ENCODE measurements around the gene RSPH1. TPM values are rescaled to one million over a fixed set of nuclear protein-coding genes. Genes with fewer than 3 reads are reported as not detected.

Gene RSPH1
- total RNA-seq, 4 donors from 2014 or later: 0.80 to 10.0 (median 8.0) TPM

- intact Hi-C loops (cut with DNase I; ENCODE audit: low total_unique reads) (no loop called here), in situ Hi-C loops (cut with MboI; ENCODE audit: low pct_ligation_motif_present in 1 of 4, low pct_unique_long_range_greater_than_20kb in 1 of 4, low sequenced_read_pairs in 3 of 4) (no loop called here)
- Histone ChIP-seq H3K36me3 (peaks cover 0 to 7% (median 3%) of the 10 kb centered on the region in 4 donors), H3K9me3 (no peaks in the 10 kb centered on the region), H3K27me3 (no peaks in the 10 kb centered on the region), H3K27ac (peak overlapping the region; percentile 81 to 86 (median 84)), H3K4me3 (peak overlapping the region in 1 of 4 donors; percentile 28), H3K4me1 (peaks cover 42 to 56% (median 55%) of the 10 kb centered on the region in 4 donors)
- DNase-seq: no peak
- 56 to 64% methylated on average over 6 to 9 of the region's 9 CpGs for WGBS, 2 donors (ENCODE audit: low coverage in 1 of 2)
- TF ChIP-seq CTCF (IDR thresholded peaks at IDR 0.05): no peak
- TF ChIP-seq POLR2A (IDR thresholded peaks at IDR 0.05): no peak
- TF ChIP-seq POLR2AphosphoS5 (IDR thresholded peaks at IDR 0.05): no peak
- no peak for TF ChIP-seq EP300 (IDR thresholded peaks at IDR 0.05; ENCODE audit: low read depth)
Observed at GRCh38 chr21:42523941-42524340, 27.9 kb upstream of the RSPH1 start.

GRCh38 chr21:42523211-42523610 lies 27.2 kb upstream of the RSPH1 start:
- no peak for DNase-seq

GRCh38 chr21:42522771-42523170 lies 26.7 kb upstream of the RSPH1 start:
- H3K27ac ChIP-seq: peak overlapping the region in 3 of 4 donors; percentile 84 to 86 (median 85)
- in situ Hi-C loops (cut with MboI; ENCODE audit: low pct_ligation_motif_present in 1 of 4, low pct_unique_long_range_greater_than_20kb in 1 of 4, low sequenced_read_pairs in 3 of 4): no loop called here
- 100% methylated on average over 1 of the region's 8 CpGs; no CpG with 5 or more reads in 1 of the 2 donors for WGBS, 2 donors (ENCODE audit: low coverage in 1 of 2)

More at GRCh38 chr21:42523211-42523610, 27.2 kb upstream of the RSPH1 start:
- TF ChIP-seq POLR2AphosphoS5 (IDR thresholded peaks at IDR 0.05) (no peak), EP300 (IDR thresholded peaks at IDR 0.05; ENCODE audit: low read depth) (no peak), POLR2A (IDR thresholded peaks at IDR 0.05) (no peak), CTCF (IDR thresholded peaks at IDR 0.05) (no peak)
- H3K4me1 ChIP-seq: peaks cover 41 to 53% (median 51%) of the 10 kb centered on the region in 4 donors
- intact Hi-C loops (cut with DNase I; ENCODE audit: low total_unique reads) (no loop called here), in situ Hi-C loops (cut with MboI; ENCODE audit: low pct_ligation_motif_present in 1 of 4, low pct_unique_long_range_greater_than_20kb in 1 of 4, low sequenced_read_pairs in 3 of 4) (no loop called here)
- 92% methylated on average over 7 of the region's 7 CpGs; no CpG with 5 or more reads in 1 of the 2 donors for WGBS, 2 donors (ENCODE audit: low coverage in 1 of 2)
- no peak overlapping the region for H3K4me3 ChIP-seq
- peaks cover 0 to 7% (median 3%) of the 10 kb centered on the region in 4 donors for H3K36me3 ChIP-seq
- H3K27ac ChIP-seq: peak overlapping the region; percentile 81 to 86 (median 84)
- no peaks in the 10 kb centered on the region for H3K27me3 ChIP-seq
- no peaks in the 10 kb centered on the region for H3K9me3 ChIP-seq

GRCh38 chr21:42522271-42522670 lies 26.2 kb upstream of the RSPH1 start:
- no peak for TF ChIP-seq POLR2AphosphoS5 (IDR thresholded peaks at IDR 0.05)
- TF ChIP-seq POLR2A (IDR thresholded peaks at IDR 0.05): no peak
- no peak for TF ChIP-seq CTCF (IDR thresholded peaks at IDR 0.05)
- Histone ChIP-seq H3K27me3 (no peaks in the 10 kb centered on the region), H3K9me3 (no peaks in the 10 kb centered on the region), H3K36me3 (peaks cover 0 to 7% (median 3%) of the 10 kb centered on the region in 4 donors), H3K4me3 (no peak overlapping the region), H3K4me1 (peaks cover 35 to 46% (median 43%) of the 10 kb centered on the region in 4 donors), H3K27ac (peak overlapping the region in 1 of 4 donors; percentile 86)
- DNase-seq: no peak
- intact Hi-C loops (cut with DNase I; ENCODE audit: low total_unique reads) (no loop called here), in situ Hi-C loops (cut with MboI; ENCODE audit: low pct_ligation_motif_present in 1 of 4, low pct_unique_long_range_greater_than_20kb in 1 of 4, low sequenced_read_pairs in 3 of 4) (no loop called here)
- 94% methylated on average over 11 to 14 of the region's 14 CpGs for WGBS, 2 donors (ENCODE audit: low coverage in 1 of 2)

More at GRCh38 chr21:42522771-42523170, 26.7 kb upstream of the RSPH1 start:
- Histone ChIP-seq H3K36me3 (peaks cover 0 to 7% (median 3%) of the 10 kb centered on the region in 4 donors), H3K4me3 (no peak overlapping the region), H3K27me3 (no peaks in the 10 kb centered on the region), H3K9me3 (no peaks in the 10 kb centered on the region), H3K4me1 (peaks cover 38 to 51% (median 48%) of the 10 kb centered on the region in 4 donors)
- TF ChIP-seq EP300 (IDR thresholded peaks at IDR 0.05; ENCODE audit: low read depth) (no peak), CTCF (IDR thresholded peaks at IDR 0.05) (no peak), POLR2AphosphoS5 (IDR thresholded peaks at IDR 0.05) (no peak), POLR2A (IDR thresholded peaks at IDR 0.05) (no peak)
- intact Hi-C loops (cut with DNase I; ENCODE audit: low total_unique reads): no loop called here
- DNase-seq: no peak

Measured in transverse colon (tissue), 4 donors.